ENCODE data around the gene MCM10.

Gene MCM10

GRCh38 chr10:13139676-13140075, 21.7 kb upstream of the MCM10 start:
- H3K9ac ChIP-seq (ENCODE audit: low read length) = no peak overlapping the region
- H3K4me1 ChIP-seq (ENCODE audit: low read length) = no peaks in the 10 kb centered on the region
- H3K27me3 ChIP-seq (replicated peaks; ENCODE audit: insufficient read depth, low read length) = no peaks in the 10 kb centered on the region
- no peaks in the 10 kb centered on the region for H3K9me3 ChIP-seq (replicated peaks; ENCODE audit: insufficient read depth, low read length)
- no peaks in the 10 kb centered on the region for H3K9me2 ChIP-seq (replicated peaks; ENCODE audit: insufficient read depth, low read length)
- H3K4me2 ChIP-seq (ENCODE audit: low read depth, low read length) = no peak overlapping the region
- H3K79me2 ChIP-seq (ENCODE audit: low read length) = no peaks in the 10 kb centered on the region
- DNase-seq = no peak
- no peaks in the 10 kb centered on the region for H3F3A ChIP-seq (ENCODE audit: insufficient read depth, low read length)
- TF ChIP-seq, protein P1, sequence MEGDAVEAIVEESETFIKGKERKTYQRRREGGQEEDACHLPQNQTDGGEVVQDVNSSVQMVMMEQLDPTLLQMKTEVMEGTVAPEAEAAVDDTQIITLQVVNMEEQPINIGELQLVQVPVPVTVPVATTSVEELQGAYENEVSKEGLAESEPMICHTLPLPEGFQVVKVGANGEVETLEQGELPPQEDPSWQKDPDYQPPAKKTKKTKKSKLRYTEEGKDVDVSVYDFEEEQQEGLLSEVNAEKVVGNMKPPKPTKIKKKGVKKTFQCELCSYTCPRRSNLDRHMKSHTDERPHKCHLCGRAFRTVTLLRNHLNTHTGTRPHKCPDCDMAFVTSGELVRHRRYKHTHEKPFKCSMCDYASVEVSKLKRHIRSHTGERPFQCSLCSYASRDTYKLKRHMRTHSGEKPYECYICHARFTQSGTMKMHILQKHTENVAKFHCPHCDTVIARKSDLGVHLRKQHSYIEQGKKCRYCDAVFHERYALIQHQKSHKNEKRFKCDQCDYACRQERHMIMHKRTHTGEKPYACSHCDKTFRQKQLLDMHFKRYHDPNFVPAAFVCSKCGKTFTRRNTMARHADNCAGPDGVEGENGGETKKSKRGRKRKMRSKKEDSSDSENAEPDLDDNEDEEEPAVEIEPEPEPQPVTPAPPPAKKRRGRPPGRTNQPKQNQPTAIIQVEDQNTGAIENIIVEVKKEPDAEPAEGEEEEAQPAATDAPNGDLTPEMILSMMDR (IDR thresholded peaks at IDR 0.05; ENCODE audit: low read length) = no peak
- TF ChIP-seq EZH2 (optimal IDR thresholded peaks at IDR 0.05; ENCODE audit: low read depth, low read length) = no peak
- no peaks in the 10 kb centered on the region for H3K36me3 ChIP-seq (replicated peaks; ENCODE audit: insufficient read depth, low read length)
- no peak overlapping the region for H3K27ac ChIP-seq (ENCODE audit: low read length)
- H3K4me3 ChIP-seq (ENCODE audit: low read length) = no peak overlapping the region
- H4K20me1 ChIP-seq (ENCODE audit: insufficient read depth, low read length) = no peaks in the 10 kb centered on the region
- H2AFZ ChIP-seq (ENCODE audit: low read length) = no peak overlapping the region

DNA sequence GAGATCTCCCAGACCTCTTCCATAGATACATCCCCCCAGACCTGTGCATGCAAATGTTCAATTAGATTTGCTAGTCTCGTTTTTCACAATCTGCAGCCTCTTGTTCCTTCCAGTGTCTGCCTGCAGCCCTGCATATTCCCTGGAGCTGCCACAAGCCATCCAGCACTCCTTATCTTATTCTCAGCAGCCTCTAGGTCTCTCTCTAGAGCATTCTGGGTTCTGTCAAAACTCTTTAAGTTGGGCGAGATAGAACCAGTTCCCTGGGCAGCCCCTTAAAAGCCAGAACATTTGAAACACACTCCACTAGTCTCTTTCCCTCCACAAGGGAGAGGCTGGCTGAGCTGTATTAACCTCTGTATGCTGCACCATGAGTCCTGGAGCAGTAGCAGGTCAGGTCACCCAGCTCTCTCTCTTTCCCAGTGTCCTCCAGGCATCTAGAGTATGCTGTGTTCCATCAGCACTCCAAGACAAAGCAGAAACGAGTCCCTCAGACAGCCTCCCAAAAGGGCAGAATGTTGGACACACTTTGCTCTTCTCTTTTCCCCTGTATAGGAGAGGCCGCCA, 20.6 kb upstream of the MCM10 start:
- H3K9ac ChIP-seq (ENCODE audit: low read length) = no peak overlapping the region
- no peaks in the 10 kb centered on the region for H3K27me3 ChIP-seq (replicated peaks; ENCODE audit: insufficient read depth, low read length)
- TF ChIP-seq, protein P1 (IDR thresholded peaks at IDR 0.05; ENCODE audit: low read length) = no peak
- TF ChIP-seq EZH2phosphoT487 (IDR thresholded peaks at IDR 0.05; ENCODE audit: low read length) (no peak), EZH2 (optimal IDR thresholded peaks at IDR 0.05; ENCODE audit: low read depth, low read length) (no peak)
- DNase-seq = no peak
- H3K36me3 ChIP-seq (replicated peaks; ENCODE audit: insufficient read depth, low read length) = no peaks in the 10 kb centered on the region
- no peaks in the 10 kb centered on the region for H3K4me1 ChIP-seq (ENCODE audit: low read length)
- H3K79me2 ChIP-seq (ENCODE audit: low read length) = no peaks in the 10 kb centered on the region
- H2AFZ ChIP-seq (ENCODE audit: low read length) = no peak overlapping the region
- H4K20me1 ChIP-seq (ENCODE audit: insufficient read depth, low read length) = no peaks in the 10 kb centered on the region
- no peaks in the 10 kb centered on the region for H3K9me2 ChIP-seq (replicated peaks; ENCODE audit: insufficient read depth, low read length)
- H3K9me3 ChIP-seq (replicated peaks; ENCODE audit: insufficient read depth, low read length) = no peaks in the 10 kb centered on the region
- no peak overlapping the region for H3K27ac ChIP-seq (ENCODE audit: low read length)
- no peak overlapping the region for H3K4me2 ChIP-seq (ENCODE audit: low read depth, low read length)
- no peak overlapping the region for H3K4me3 ChIP-seq (ENCODE audit: low read length)
- no peaks in the 10 kb centered on the region for H3F3A ChIP-seq (ENCODE audit: insufficient read depth, low read length)

GRCh38 chr10:13143766-13144165, 17.6 kb upstream of the MCM10 start:
- Histone ChIP-seq H2AFZ (ENCODE audit: low read length) (no peak overlapping the region), H3F3A (ENCODE audit: insufficient read depth, low read length) (no peaks in the 10 kb centered on the region), H3K9ac (ENCODE audit: low read length) (no peak overlapping the region), H3K4me2 (ENCODE audit: low read depth, low read length) (no peak overlapping the region), H3K4me1 (ENCODE audit: low read length) (no peaks in the 10 kb centered on the region), H3K27ac (ENCODE audit: low read length) (no peak overlapping the region), H3K4me3 (ENCODE audit: low read length) (no peak overlapping the region), H3K9me3 (replicated peaks; ENCODE audit: insufficient read depth, low read length) (no peaks in the 10 kb centered on the region), H3K36me3 (replicated peaks; ENCODE audit: insufficient read depth, low read length) (no peaks in the 10 kb centered on the region), H3K27me3 (replicated peaks; ENCODE audit: insufficient read depth, low read length) (no peaks in the 10 kb centered on the region), H3K79me2 (ENCODE audit: low read length) (no peaks in the 10 kb centered on the region), H4K20me1 (ENCODE audit: insufficient read depth, low read length) (no peaks in the 10 kb centered on the region), H3K9me2 (replicated peaks; ENCODE audit: insufficient read depth, low read length) (no peaks in the 10 kb centered on the region)
- no peak for DNase-seq
- TF ChIP-seq, protein P1 (IDR thresholded peaks at IDR 0.05; ENCODE audit: low read length) = no peak
- TF ChIP-seq EZH2 (optimal IDR thresholded peaks at IDR 0.05; ENCODE audit: low read depth, low read length) = no peak
- TF ChIP-seq EZH2phosphoT487 (IDR thresholded peaks at IDR 0.05; ENCODE audit: low read length) = no peak

All from MM.1S (cell line).